ENCODE data around the gene CCM2. TPM values are rescaled to one million over a fixed set of nuclear protein-coding genes. Genes with fewer than 3 reads are reported as not detected.

CCM2 gene
- polyA plus RNA-seq, 2 of the 4 experiments (the other 2 are of a cell fraction), result 18.9 to 34.6 TPM

GRCh38 chr7:44977959-44978335 lies 22.1 kb upstream of the CCM2 start (continued):
- TF ChIP-seq REST (IDR thresholded peaks at IDR 0.05), result no peak
- TF ChIP-seq TP53 (CRISPR knock-in tag; IDR thresholded peaks at IDR 0.05), result no peak
- no peak for TF ChIP-seq EP300 (IDR thresholded peaks at IDR 0.05)
- no peak for TF ChIP-seq ELK1 (IDR thresholded peaks at IDR 0.05; ENCODE audit: low read depth, low read length)
- TF ChIP-seq RAD21 (conservative IDR thresholded peaks at IDR 0.05 in 1 of 2, IDR thresholded peaks at IDR 0.05 in 1 of 2), result no peak
- no peak for TF ChIP-seq MAFK (IDR thresholded peaks at IDR 0.05; ENCODE audit: partially characterized antibody)

- ATAC-seq, result no peak
- H3K4me3 ChIP-seq, result no peak within 1 kb of the TSS
- TF ChIP-seq CEBPB (IDR thresholded peaks at IDR 0.05), result no peak
- no peak for TF ChIP-seq ESRRA (IDR thresholded peaks at IDR 0.05; ENCODE audit: borderline replicate concordance, low read length)
- TF ChIP-seq POLR2A (IDR thresholded peaks at IDR 0.05; ENCODE audit: low read length), result no peak
- no peak for TF ChIP-seq CBX2 (IDR thresholded peaks at IDR 0.05; ENCODE audit: borderline replicate concordance, low read depth)
- TF ChIP-seq PHF8 (IDR thresholded peaks at IDR 0.05; ENCODE audit: borderline replicate concordance, low read depth), result no peak
- TF ChIP-seq HDAC2 (IDR thresholded peaks at IDR 0.05), result no peak
- TF ChIP-seq EP300 (IDR thresholded peaks at IDR 0.05), result no peak
- TF ChIP-seq CHD4 (IDR thresholded peaks at IDR 0.05; ENCODE audit: borderline replicate concordance), result no peak
- TF ChIP-seq ZC3H11A (IDR thresholded peaks at IDR 0.05), result no peak
- no peak for TF ChIP-seq GATA3 (IDR thresholded peaks at IDR 0.05; ENCODE audit: borderline replicate concordance)
- TF ChIP-seq BCL3 (IDR thresholded peaks at IDR 0.05), result no peak
- TF ChIP-seq HOXB13 (CRISPR knock-in tag; IDR thresholded peaks at IDR 0.05; ENCODE audit: low read depth), result no peak
- no peak for TF ChIP-seq EHF (CRISPR knock-in tag; IDR thresholded peaks at IDR 0.05)
- no peak for TF ChIP-seq ZNF302 (CRISPR knock-in tag; IDR thresholded peaks at IDR 0.05)
- TF ChIP-seq ATOH8 (CRISPR knock-in tag; IDR thresholded peaks at IDR 0.05; ENCODE audit: low read depth), result no peak
- peak within 1 kb of the TSS; percentile 28 to 34; a peak in 2 of 6 replicates for H3K27ac ChIP-seq
- ChIA-PET POLR2A (interaction anchor here (0.7 kb wide), 1 partner anchor 7 kb away, joined by 3 read pairs; no protein-coding TSS in a partner anchor), CTCF (interaction anchor here (0.6 kb wide), 1 partner anchor 23 kb away, joined by 3 read pairs; no protein-coding TSS in a partner anchor)
- H3K4me1 ChIP-seq, result peaks cover 21% of the 10 kb centered on the region; the same call in 2 of the 3 replicates
- no peaks in the 10 kb centered on the region for H3K9me3 ChIP-seq
- no peak for FAIRE-seq
- no peak for DNase-seq (ENCODE audit: low read depth in 1 of 2, low spot score in 1 of 2)
- WGBS (ENCODE audit: missing lambda C conversion rate), result 95% methylated on average over 22 of the region's 24 CpGs
- H3K4me2 ChIP-seq, result no peak within 1 kb of the TSS; the same call in 2 of the 3 replicates
These were observed 21.3 kb upstream of the CCM2 start, which contains the start of gene MYO1G for GRCh38 chr7:44978511-44979366. MYO1G (minus strand) TSS chr7:44979015; CDS start chr7:44978961, 54 bp downstream.

Measured in A549 (cell line).